Bronchial epithelial cell (primary cell): ENCODE results near the gene WNT2B. TPM values are rescaled to one million over a fixed set of nuclear protein-coding genes. Genes with fewer than 3 reads are reported as not detected.

Experiments
- DNase-seq: peaks from one replicate; pipeline ENCODE4 v3.0.0-alpha.2; 2010; ENCODE audit warnings: low read depth
- FAIRE-seq: peaks from 2 replicates; lab custom pipeline; 2011; peaks lifted over from hg19 to GRCh38; lab: Jason Lieb, UNC
- H3K27me3 ChIP-seq: 2 replicates; pipeline ENCODE4 v1.5.1; 2011; ENCODE audit warnings: low read length; ENCODE audit not compliant: control insufficient read depth, insufficient read depth
- H3K36me3 ChIP-seq: 2 replicates; pipeline ENCODE4 v1.5.1; 2011; ENCODE audit warnings: low read length; ENCODE audit not compliant: control insufficient read depth, insufficient read depth
- H3K4me3 ChIP-seq: 2 replicates; pipeline ENCODE4 v1.5.1; 2011; ENCODE audit warnings: mild to moderate bottlenecking, low read depth, low read length, control low read depth
- CTCF ChIP-seq: IDR thresholded peaks from 2 replicates; pipeline ENCODE4 v1.5.1; 2011; ENCODE audit warnings: mild to moderate bottlenecking, moderate library complexity, low read length, control low read depth, inconsistent platforms; ENCODE audit not compliant: insufficient read depth, severe bottlenecking
- total RNA-seq: library from RNA; depleted of rRNA; stranded (reverse); fragments of >200 nt; gene quantifications from 2 replicates; pipeline ENCODE4 v1.2.1, GENCODE V29; 2014

WNT2B gene
- total RNA-seq, 1 donor from 2014 or later: 0.53 TPM

- no peak for TF ChIP-seq CTCF
- no peak for DNase-seq
- Histone ChIP-seq H3K4me3 (no peak overlapping the region), H3K36me3 (no peaks in the 10 kb centered on the region), H3K27me3 (no peaks in the 10 kb centered on the region)
- FAIRE-seq: no peak
Measured at GRCh38 chr1:112488141-112488540, 20.6 kb upstream of the WNT2B start.

GRCh38 chr1:112492076-112492475 is 16.7 kb upstream of the WNT2B start:
- FAIRE-seq (no peak), DNase-seq (no peak)
- Histone ChIP-seq H3K4me3 (no peak overlapping the region), H3K27me3 (no peaks in the 10 kb centered on the region), H3K36me3 (no peaks in the 10 kb centered on the region)
- TF ChIP-seq CTCF: no peak

GRCh38 chr1:112493351-112493750 is 15.4 kb upstream of the WNT2B start:
- Histone ChIP-seq H3K27me3 (no peaks in the 10 kb centered on the region), H3K4me3 (no peak overlapping the region), H3K36me3 (no peaks in the 10 kb centered on the region)
- no peak for FAIRE-seq
- no peak for DNase-seq
- TF ChIP-seq CTCF: no peak

- Histone ChIP-seq H3K36me3 (no peaks in the 10 kb centered on the region), H3K4me3 (no peak overlapping the region), H3K27me3 (no peaks in the 10 kb centered on the region)
- no peak for TF ChIP-seq CTCF
- peak; percentile 25 for DNase-seq
- FAIRE-seq: no peak
Measured at GRCh38 chr1:112496290-112496689, 12.5 kb upstream of the WNT2B start.

GRCh38 chr1:112501810-112502641 is 6.7 kb upstream of the WNT2B start:
- DNase-seq (peak; percentile 56), FAIRE-seq (no peak)
- Histone ChIP-seq H3K36me3 (no peaks in the 10 kb centered on the region), H3K4me3 (peak overlapping the region; percentile 45), H3K27me3 (peaks cover 8% of the 10 kb centered on the region)
- peak; percentile 93 for TF ChIP-seq CTCF

- H3K27me3 ChIP-seq: peaks cover 8% of the 10 kb centered on the region
- no peaks in the 10 kb centered on the region for H3K36me3 ChIP-seq
- H3K4me3 ChIP-seq: no peak overlapping the region
- FAIRE-seq (no peak), DNase-seq (no peak)
- TF ChIP-seq CTCF: no peak
Measured at GRCh38 chr1:112502826-112503225, 5.9 kb upstream of the WNT2B start.
